Smooth muscle cell of the brain vasculature (primary cell): ENCODE results near the gene KLHL42.
"Not testable (repeated sequence)": the region's sequence is repeated elsewhere in the genome, so short reads cannot be mapped to it uniquely, and the experiment has no call there.

ENCODE experiments used
- DNase-seq: peaks from one replicate; pipeline ENCODE4 v3.0.0-alpha.2; 2012; ENCODE audit warnings: low read depth, low spot score

The KLHL42 gene, protein sequence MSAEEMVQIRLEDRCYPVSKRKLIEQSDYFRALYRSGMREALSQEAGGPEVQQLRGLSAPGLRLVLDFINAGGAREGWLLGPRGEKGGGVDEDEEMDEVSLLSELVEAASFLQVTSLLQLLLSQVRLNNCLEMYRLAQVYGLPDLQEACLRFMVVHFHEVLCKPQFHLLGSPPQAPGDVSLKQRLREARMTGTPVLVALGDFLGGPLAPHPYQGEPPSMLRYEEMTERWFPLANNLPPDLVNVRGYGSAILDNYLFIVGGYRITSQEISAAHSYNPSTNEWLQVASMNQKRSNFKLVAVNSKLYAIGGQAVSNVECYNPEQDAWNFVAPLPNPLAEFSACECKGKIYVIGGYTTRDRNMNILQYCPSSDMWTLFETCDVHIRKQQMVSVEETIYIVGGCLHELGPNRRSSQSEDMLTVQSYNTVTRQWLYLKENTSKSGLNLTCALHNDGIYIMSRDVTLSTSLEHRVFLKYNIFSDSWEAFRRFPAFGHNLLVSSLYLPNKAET

DNA sequence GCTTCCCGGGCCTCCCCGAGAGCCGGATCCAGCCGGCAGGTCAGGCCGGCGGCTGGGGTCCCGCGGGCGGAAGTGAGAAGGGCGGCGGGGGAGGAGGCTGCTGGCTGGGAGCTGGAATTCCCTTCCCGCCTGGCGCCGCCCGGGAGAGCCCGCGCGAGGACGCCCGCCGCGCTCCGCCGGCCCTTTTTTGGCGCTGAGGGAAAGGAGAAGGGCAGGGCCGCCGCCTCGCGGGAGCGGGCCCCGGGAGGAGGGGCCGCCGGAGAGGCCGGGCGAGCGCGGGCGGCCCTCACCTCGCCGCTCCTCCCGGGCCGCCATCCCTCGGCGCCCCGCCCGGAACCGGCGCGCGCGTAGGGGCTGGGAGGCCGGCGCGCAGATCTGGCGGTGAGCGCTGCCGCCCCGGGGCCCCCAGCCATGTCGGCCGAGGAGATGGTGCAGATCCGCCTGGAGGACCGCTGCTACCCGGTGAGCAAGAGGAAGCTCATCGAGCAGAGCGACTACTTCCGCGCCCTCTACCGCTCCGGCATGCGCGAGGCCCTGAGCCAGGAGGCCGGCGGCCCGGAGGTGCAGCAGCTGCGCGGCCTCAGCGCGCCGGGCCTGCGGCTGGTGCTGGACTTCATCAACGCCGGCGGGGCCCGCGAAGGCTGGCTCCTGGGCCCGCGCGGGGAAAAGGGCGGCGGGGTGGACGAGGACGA is at the start of gene KLHL42, which contains the start of gene MANSC4:
Gene KLHL42 (plus strand): TSS at position 314 of the 692 bp plus-strand sequence. CDS start 98 bp downstream, at position 412.
Gene MANSC4 (minus strand): TSS at position 317 of the 692 bp plus-strand sequence. CDS start 8,960 bp downstream, outside the sequence.
- DNase-seq: peak; percentile 26

GRCh38 chr12:27732281-27732680 is 47.8 kb upstream of the KLHL42 start:
- no peak for DNase-seq

GRCh38 chr12:27733052-27733656 is 46.9 kb upstream of the KLHL42 start:
- no peak for DNase-seq

DNA sequence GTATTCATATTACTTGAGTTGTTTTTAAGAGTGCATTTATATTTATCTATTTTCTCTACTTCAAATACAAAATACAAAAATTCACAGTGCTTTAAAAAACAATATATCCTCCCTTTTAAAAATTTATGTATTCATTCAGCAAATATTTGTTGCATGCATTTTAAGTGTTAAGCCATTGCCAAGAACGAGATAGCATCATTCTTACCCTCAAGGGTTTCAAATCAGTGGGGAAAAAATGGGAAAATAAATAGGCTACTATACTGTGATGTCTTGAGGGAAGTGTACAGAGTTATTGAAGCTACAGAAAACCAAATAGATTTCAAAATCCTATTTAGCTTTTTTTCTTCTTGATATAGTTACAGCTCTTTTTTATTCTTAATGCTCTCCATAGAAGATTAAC is 46.2 kb upstream of the KLHL42 start:
- no peak for DNase-seq

DNA sequence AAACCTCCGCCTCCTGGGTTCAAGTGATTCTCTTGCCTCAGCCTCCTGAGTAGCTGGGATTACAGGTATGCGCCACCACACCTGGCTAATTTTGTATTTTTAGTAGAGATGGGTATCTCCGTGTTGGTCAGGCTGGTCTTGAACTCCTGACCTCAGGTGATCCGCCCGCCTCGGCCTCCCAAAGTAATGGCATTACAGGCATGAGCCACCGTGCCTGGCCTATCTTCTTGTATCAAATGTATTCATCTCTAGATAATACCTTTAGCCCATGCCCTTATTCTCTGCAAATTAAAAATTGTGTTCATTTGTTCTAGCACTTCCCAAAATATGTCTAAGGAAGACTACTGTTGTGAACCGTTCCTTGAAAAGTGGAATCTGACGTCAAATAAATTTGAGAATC is 45.7 kb upstream of the KLHL42 start:
- DNase-seq: not testable (repeated sequence)

DNA sequence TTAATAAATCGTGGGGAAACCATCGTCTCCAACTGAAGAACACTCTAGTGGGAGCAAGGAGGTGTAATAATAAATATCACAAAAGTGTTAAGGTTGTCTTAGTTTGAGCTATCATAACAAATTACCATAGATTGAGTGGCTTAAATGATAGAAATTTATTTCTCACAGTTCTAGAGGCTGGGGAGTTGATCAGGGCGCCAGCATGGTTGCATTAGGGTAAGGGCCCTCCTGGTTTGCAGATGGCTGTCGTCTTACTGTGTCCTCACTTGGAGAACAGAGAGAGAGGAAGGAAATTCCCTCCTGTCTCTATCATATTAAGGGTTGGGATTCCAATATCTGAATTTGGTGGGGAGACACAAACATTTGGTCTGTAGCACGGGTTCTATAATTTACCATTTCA is 36.4 kb upstream of the KLHL42 start:
- DNase-seq: no peak

- DNase-seq: not testable (repeated sequence)
These were observed 34.3 kb upstream of the KLHL42 start for GRCh38 chr12:27745734-27746133.

DNA sequence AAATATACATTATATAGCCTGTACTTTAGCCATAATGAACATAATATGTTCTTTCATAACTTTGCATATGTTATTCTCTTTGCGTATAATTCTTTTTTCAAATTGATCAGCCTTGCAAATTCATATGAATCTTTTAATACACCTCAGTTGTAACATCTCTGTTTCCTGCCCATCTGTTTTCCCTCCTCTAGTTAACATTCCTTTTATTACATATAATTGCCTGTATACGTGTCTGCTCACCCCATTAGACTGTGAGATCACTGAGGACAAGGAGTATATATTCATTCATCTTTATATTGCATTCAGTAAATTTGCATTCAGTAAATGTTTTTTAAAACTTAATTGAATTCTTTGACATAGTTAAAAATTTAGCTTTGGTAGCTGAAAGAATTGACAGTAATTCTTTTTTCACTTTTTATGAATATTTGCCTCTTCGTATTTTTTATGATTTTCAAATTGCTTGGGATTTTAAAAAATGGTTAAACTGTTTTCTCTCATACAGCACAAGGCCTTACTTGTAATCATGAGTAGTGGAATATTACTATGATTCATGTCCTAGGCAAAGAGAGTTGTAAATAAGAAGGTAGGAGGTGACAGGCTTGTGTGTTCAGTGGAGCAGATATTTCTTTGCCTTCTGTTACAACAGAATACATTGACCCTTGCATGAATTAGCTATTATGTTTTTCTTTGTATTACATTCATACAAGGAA is 32.8 kb upstream of the KLHL42 start:
- DNase-seq: no peak

DNA sequence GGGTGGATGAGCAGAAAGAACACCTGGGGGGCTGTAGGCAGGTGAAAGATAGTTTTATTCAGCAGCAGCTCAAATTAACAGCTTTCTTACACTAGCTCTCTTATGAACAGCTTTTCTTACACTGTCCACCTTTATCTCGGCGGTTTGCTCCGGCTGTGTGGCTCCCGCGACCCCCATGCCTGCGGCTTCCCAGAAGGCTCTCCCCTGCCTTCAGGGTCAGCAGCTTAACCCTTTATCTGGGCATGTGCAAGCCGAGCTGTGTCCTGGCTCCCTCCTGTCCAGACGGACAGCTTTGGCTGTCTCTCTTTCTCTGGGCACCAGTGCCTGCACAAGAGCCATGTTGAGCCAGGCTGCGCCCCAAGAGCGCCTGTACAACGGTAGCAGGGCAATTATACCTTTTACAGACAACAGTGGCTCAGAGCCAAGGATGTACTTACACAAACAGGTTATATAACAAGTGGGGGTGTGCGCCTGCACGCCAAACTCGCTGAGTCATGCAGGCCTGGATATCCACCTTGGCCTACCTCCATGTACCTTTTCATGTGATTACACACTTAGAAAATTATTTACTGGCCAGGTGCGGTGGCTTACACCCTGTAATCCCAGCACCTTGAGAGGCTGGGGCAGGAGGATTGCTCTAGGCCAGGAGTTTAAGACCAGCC is 28.5 kb upstream of the KLHL42 start:
- no peak for DNase-seq

DNA sequence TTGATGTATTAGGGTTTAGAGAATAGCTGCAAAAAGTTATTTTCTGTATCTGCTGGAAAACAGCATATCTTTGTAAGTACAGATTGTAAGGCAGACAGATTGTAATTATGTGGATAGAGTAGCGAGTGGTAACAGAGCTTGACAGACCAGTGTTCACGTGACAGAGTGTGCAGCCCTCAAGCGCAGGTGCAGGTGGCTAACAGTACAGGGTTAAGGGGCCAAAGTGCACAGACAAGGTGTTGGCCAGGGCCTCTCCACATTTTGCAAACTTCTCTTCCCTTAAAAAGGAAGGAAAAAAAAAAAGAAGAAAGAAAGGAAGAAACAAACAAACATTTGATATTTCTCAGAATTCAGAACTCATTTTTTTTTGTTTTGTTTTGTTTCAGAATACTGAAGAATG is 25.2 kb upstream of the KLHL42 start:
- no peak for DNase-seq

DNA sequence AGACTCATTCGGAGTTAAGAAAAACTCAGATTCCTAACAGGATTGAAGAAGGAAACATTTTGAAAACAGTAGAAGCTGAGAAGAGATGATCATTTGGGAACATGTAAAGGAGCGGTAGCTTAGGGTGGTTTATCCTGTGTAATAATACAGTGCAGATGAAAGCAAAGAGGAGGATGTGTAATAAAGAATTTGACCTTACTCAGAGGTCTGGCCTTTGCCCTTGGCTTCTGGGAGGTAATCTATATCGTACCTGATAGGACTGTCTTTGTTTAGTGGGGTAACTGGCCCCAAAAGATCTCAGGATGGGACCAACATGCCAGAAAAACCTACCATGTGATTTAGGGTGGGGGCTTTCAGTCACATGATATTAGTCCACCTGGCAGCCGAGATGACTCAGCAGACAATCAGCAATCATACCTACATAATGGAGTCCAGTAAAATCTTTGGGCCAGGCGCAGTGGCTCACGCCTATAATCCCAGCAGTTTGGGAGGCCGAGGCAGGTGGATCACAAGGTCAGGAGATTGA is 23.3 kb upstream of the KLHL42 start:
- DNase-seq: no peak

- no peak for DNase-seq
These were observed 17.3 kb upstream of the KLHL42 start for GRCh38 chr12:27762757-27763156.

GRCh38 chr12:27766587-27766986 is 13.4 kb upstream of the KLHL42 start:
- DNase-seq: no peak

GRCh38 chr12:27769142-27769673 is 10.8 kb upstream of the KLHL42 start:
- no peak for DNase-seq

DNA sequence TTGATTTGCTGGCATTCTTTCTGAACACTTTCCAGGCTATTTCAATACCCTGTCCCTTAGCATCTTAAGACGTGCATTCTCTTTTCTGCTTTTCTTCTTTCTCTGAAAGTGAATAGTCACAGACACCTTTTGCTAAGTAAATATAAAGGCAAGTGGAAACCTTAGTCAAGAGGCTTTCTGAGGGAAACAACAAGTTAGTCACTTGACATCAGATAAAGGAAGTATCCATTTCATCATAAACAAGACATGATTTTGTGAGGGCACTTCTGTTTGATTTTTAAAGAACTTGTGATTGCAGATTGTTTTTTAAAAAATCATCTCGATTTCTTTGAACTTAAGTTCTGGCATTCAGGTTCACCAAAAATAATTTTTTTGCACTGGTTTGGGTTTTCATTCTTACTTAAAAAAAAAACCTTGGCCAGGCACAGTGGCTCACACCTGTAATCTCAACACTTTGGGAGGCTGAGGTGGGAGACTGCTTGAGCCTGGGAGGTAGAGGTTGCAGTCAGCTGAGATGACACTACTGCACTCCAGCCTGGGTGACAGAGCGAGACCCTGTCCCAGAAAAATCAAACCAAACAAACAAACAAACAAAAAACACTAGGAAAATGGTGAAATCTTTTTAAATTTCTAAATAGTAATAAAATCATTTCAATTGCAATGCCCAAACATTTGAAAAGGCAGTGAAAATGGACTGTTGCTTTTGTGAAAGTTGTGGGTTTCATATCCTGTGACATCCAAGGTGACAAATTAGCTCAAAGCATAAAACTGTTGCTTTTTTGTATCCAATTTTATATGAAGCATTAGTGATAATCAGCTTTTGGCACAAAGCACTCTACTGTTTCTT is 8.3 kb upstream of the KLHL42 start:
- no peak for DNase-seq

GRCh38 chr12:27772328-27773049 is 7.5 kb upstream of the KLHL42 start:
- DNase-seq: no peak

GRCh38 chr12:27777141-27777540 is 2.9 kb upstream of the KLHL42 start:
- no peak for DNase-seq

DNA sequence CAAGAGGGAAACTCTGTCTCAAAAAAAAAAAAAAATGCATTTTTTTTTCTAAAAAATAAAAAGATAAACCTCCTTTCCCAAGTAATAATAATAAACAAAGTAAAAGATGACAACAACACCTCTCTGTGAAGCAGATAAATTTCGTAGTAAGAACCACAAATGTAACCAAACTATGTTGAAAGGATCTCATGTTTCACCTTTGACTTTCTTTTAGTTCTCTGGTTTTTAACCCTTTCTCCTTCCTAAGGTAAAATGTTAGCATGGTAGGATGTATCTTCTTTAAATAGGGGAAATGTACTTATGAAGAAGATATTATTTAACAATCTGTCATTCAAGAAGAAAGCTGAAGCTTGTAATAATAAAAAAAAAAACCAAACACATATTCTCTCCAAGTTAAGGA is 1.8 kb upstream of the KLHL42 start:
- no peak for DNase-seq

DNA sequence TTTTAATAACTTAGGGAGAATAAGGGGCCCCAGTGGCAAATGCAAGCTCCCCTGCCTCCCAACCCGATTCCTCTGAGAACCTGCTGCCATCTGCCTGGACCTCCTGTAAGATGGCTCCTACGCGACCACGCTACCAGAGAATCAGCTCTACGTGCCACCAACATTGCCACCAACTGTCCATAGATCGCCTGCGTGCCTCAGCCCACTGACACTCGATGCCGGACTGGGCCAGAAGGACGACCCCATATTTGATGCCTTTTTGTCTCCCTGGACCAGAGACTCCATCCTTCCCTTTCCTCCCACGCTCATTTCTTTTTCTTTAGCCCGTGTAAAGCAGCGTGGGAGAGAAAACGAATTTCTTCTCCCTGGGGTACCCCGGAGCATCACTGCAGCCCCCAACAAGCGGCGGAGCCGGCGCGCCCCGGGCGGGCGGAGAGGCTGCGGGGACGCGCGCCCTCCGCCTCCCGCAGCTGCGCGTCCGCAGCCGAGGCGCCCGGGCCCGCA is 565 bp upstream of the KLHL42 start:
- DNase-seq: no peak
